ENCODE measurements around the gene GRAMD2B. TPM values are rescaled to one million over a fixed set of nuclear protein-coding genes. Genes with fewer than 3 reads are reported as not detected.

GRAMD2B gene
- total RNA-seq, 1 experiment from 2014 or later: 7.2 TPM

- ChIA-PET POLR2A (no interaction called here), RAD21 (ENCODE audit: low non-redundant PET in 1 of 2, low total read pairs in 2 of 2, uncharacterized antibody in 2 of 2, unreplicated experiment in 2 of 2) (no interaction called here), CTCF (no interaction called here)
- H3K4me3 ChIP-seq (replicated peaks in 1 of 2; ENCODE audit: low read depth in 1 of 2, low read length in 2 of 2): no peak overlapping the region
- TF ChIP-seq ELF1 (IDR thresholded peaks at IDR 0.05; ENCODE audit: borderline replicate concordance, low read depth) (no peak), SP1 (IDR thresholded peaks at IDR 0.05; ENCODE audit: low read depth) (no peak), ZNF274 (IDR thresholded peaks at IDR 0.05; ENCODE audit: low read depth, low read length) (no peak)
- DNase-seq (ENCODE audit: low read depth, low spot score) (no peak), ATAC-seq (no peak)
- H3K4me1 ChIP-seq (ENCODE audit: control insufficient read depth in 1 of 2, insufficient read depth in 2 of 2, low read length in 2 of 2): peaks cover 4 to 7% of the 10 kb centered on the region in 2 experiments; a peak in 3 of 4 replicates
- intact Hi-C loops (cut with micrococcal nuclease): no loop called here
- H3K36me3 ChIP-seq (ENCODE audit: control insufficient read depth in 1 of 2, insufficient read depth in 2 of 2, low read length in 2 of 2): no peaks in the 10 kb centered on the region
- no peaks in the 10 kb centered on the region for H3K9me2 ChIP-seq (ENCODE audit: insufficient read depth)
- H3K4me2 ChIP-seq (ENCODE audit: low read length): no peak overlapping the region
- BruUV-seq (replicated peaks): no TSS peak
- H3K9ac ChIP-seq (ENCODE audit: low read length): no peak overlapping the region
- H3K9me3 ChIP-seq (ENCODE audit: control insufficient read depth in 1 of 2, insufficient read depth in 1 of 2, low read depth in 1 of 2, low read length in 2 of 2): no peaks in the 10 kb centered on the region
- no peaks in the 10 kb centered on the region for H3K27me3 ChIP-seq (ENCODE audit: insufficient read depth, low read length)
- H2AFZ ChIP-seq (ENCODE audit: low read depth, low read length, poor library complexity, severe bottlenecking): no peak overlapping the region
- no peaks in the 10 kb centered on the region for H3K79me2 ChIP-seq (ENCODE audit: insufficient read depth, low read length)
- H4K20me1 ChIP-seq (ENCODE audit: insufficient read depth): no peaks in the 10 kb centered on the region
- no peak overlapping the region for H3K27ac ChIP-seq (ENCODE audit: low read depth, low read length)
Measured at GRCh38 chr5:126506079-126506478, 82.9 kb downstream of the GRAMD2B start.

DNA sequence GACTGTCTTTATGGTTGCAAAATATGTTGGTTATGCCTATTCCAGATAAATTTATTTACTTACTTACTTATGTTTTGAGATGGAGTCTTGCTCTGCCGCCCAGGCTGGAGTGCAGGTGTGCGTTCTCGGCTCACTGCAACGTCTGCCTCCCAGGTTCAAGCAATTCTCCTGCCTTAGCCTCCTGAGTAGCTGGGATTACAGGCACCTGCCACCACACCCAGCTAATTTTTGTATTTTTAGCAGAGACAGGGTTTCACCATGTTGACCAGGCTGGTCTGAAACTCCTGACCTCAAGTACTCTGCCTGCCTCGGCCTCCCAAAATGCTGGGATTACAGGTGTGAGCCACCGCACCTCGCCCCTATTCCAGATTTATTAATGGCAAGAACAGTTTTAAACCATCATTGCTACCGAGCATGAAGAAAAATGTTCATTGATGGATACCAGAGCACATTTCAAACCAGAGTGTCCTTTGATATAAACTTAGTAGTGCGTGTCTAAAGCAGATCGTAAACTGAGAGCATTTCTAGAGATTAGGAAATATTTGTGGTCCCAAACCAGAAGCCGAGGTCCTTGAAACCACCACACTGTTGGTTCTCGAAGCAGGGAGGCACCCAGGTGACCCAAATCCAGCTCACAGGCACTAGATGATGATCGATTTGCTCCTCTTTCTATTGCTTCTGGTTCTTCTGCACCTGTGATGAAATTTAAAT is 85.2 kb downstream of the GRAMD2B start:
- Histone ChIP-seq H3K27me3 (ENCODE audit: insufficient read depth, low read length) (no peaks in the 10 kb centered on the region), H3K9me2 (ENCODE audit: insufficient read depth) (no peaks in the 10 kb centered on the region), H4K20me1 (ENCODE audit: insufficient read depth) (no peaks in the 10 kb centered on the region), H3K4me2 (ENCODE audit: low read length) (peak overlapping the region; percentile 18; the same call in 1 of the 2 replicates), H3K36me3 (ENCODE audit: control insufficient read depth in 1 of 2, insufficient read depth in 2 of 2, low read length in 2 of 2) (no peaks in the 10 kb centered on the region), H3K79me2 (ENCODE audit: insufficient read depth, low read length) (no peaks in the 10 kb centered on the region), H3K4me3 (replicated peaks in 1 of 2; ENCODE audit: low read depth in 1 of 2, low read length in 2 of 2) (no peak overlapping the region), H3K4me1 (ENCODE audit: control insufficient read depth in 1 of 2, insufficient read depth in 2 of 2, low read length in 2 of 2) (peaks cover 4 to 7% of the 10 kb centered on the region in 2 experiments; a peak in 3 of 4 replicates), H2AFZ (ENCODE audit: low read depth, low read length, poor library complexity, severe bottlenecking) (peak overlapping the region; percentile 30), H3K9ac (ENCODE audit: low read length) (no peak overlapping the region), H3K9me3 (ENCODE audit: control insufficient read depth in 1 of 2, insufficient read depth in 1 of 2, low read depth in 1 of 2, low read length in 2 of 2) (no peaks in the 10 kb centered on the region), H3K27ac (ENCODE audit: low read depth, low read length) (no peak overlapping the region)
- ChIA-PET POLR2A (no interaction called here), CTCF (interaction anchor here (1.7 kb wide), 1 partner anchor 8 kb away, joined by 6 read pairs; no protein-coding TSS in a partner anchor), RAD21 (ENCODE audit: low non-redundant PET in 1 of 2, low total read pairs in 2 of 2, uncharacterized antibody in 2 of 2, unreplicated experiment in 2 of 2) (no interaction called here)
- intact Hi-C loops (cut with micrococcal nuclease): no loop called here
- no peak for DNase-seq (ENCODE audit: low read depth, low spot score)
- no peak for ATAC-seq
- no peak for TF ChIP-seq CBX3 (IDR thresholded peaks at IDR 0.05; ENCODE audit: low read depth)
- TF ChIP-seq TCF7L2 (IDR thresholded peaks at IDR 0.05; ENCODE audit: borderline replicate concordance, extremely low read depth, insufficient read depth, insufficient read length): no peak
- TF ChIP-seq RAD21 (IDR thresholded peaks at IDR 0.05; ENCODE audit: low read depth): no peak
- TF ChIP-seq POLR2A (IDR thresholded peaks at IDR 0.05; ENCODE audit: borderline replicate concordance, extremely low read depth, insufficient read depth, insufficient read length): no peak
- TF ChIP-seq, protein P1, sequence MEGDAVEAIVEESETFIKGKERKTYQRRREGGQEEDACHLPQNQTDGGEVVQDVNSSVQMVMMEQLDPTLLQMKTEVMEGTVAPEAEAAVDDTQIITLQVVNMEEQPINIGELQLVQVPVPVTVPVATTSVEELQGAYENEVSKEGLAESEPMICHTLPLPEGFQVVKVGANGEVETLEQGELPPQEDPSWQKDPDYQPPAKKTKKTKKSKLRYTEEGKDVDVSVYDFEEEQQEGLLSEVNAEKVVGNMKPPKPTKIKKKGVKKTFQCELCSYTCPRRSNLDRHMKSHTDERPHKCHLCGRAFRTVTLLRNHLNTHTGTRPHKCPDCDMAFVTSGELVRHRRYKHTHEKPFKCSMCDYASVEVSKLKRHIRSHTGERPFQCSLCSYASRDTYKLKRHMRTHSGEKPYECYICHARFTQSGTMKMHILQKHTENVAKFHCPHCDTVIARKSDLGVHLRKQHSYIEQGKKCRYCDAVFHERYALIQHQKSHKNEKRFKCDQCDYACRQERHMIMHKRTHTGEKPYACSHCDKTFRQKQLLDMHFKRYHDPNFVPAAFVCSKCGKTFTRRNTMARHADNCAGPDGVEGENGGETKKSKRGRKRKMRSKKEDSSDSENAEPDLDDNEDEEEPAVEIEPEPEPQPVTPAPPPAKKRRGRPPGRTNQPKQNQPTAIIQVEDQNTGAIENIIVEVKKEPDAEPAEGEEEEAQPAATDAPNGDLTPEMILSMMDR (IDR thresholded peaks at IDR 0.05 in 2 of 3, conservative IDR thresholded peaks at IDR 0.05 in 1 of 3; ENCODE audit: borderline replicate concordance in 1 of 3, insufficient read depth in 1 of 3, low read depth in 2 of 3, low read length in 2 of 3): no peak
- no TSS peak for BruUV-seq (replicated peaks)
